H54 (cell line): ENCODE measurements around the gene WRNIP1.

Experiments used
- DNase-seq: peaks from one replicate; pipeline ENCODE4 v3.0.0; 2011; ENCODE audit warnings: low spot score, mixed read lengths; ENCODE audit not compliant: insufficient read length
- FAIRE-seq: peaks from 3 replicates; lab custom pipeline; 2011; peaks lifted over from hg19 to GRCh38; lab: Jason Lieb, UNC
- POLR2A ChIP-seq: IDR thresholded peaks from 2 replicates; pipeline ENCODE4 v1.6.1; 2011; ENCODE audit warnings: low read depth, mild to moderate bottlenecking, low read length

WRNIP1 gene

GRCh38 chr6:2806644-2807043 lies 41.5 kb downstream of the WRNIP1 start:
- FAIRE-seq: no peak
- no peak for DNase-seq
- TF ChIP-seq POLR2A: no peak

GRCh38 chr6:2807342-2808090 lies 42.3 kb downstream of the WRNIP1 start:
- DNase-seq (no peak), FAIRE-seq (no peak)
- TF ChIP-seq POLR2A: no peak

GRCh38 chr6:2809015-2809414 lies 43.8 kb downstream of the WRNIP1 start:
- DNase-seq (no peak), FAIRE-seq (no peak)
- no peak for TF ChIP-seq POLR2A

- no peak for FAIRE-seq
- TF ChIP-seq POLR2A: no peak
Observed at GRCh38 chr6:2810092-2810671, 45.0 kb downstream of the WRNIP1 start.

GRCh38 chr6:2812695-2813094 lies 47.5 kb downstream of the WRNIP1 start:
- TF ChIP-seq POLR2A: no peak
- no peak for DNase-seq
- no peak for FAIRE-seq

More at GRCh38 chr6:2810092-2810671, 45.0 kb downstream of the WRNIP1 start:
- no peak for DNase-seq

GRCh38 chr6:2816158-2816557 lies 51.0 kb downstream of the WRNIP1 start:
- FAIRE-seq (no peak), DNase-seq (no peak)
- TF ChIP-seq POLR2A: no peak

- DNase-seq (no peak), FAIRE-seq (peak; percentile 98)
- no peak for TF ChIP-seq POLR2A
Observed at GRCh38 chr6:2817903-2818443, 52.8 kb downstream of the WRNIP1 start.

GRCh38 chr6:2818593-2818992 lies 53.4 kb downstream of the WRNIP1 start:
- no peak for DNase-seq
- TF ChIP-seq POLR2A: no peak
- FAIRE-seq: no peak

GRCh38 chr6:2819115-2819514 lies 53.9 kb downstream of the WRNIP1 start:
- no peak for DNase-seq
- TF ChIP-seq POLR2A: no peak
- FAIRE-seq: peak; percentile 15

GRCh38 chr6:2819978-2820377 lies 54.8 kb downstream of the WRNIP1 start:
- no peak for DNase-seq

GRCh38 chr6:2820415-2820814 lies 55.2 kb downstream of the WRNIP1 start:
- TF ChIP-seq POLR2A: no peak
- DNase-seq (no peak), FAIRE-seq (no peak)

More at GRCh38 chr6:2819978-2820377, 54.8 kb downstream of the WRNIP1 start:
- FAIRE-seq: no peak
- no peak for TF ChIP-seq POLR2A

GRCh38 chr6:2821554-2821953 lies 56.4 kb downstream of the WRNIP1 start:
- no peak for TF ChIP-seq POLR2A
- FAIRE-seq: no peak
- DNase-seq: no peak

- no peak for FAIRE-seq
- no peak for DNase-seq
- no peak for TF ChIP-seq POLR2A
Observed at GRCh38 chr6:2823104-2823850, 58.1 kb downstream of the WRNIP1 start.

- TF ChIP-seq POLR2A: no peak
- FAIRE-seq (no peak), DNase-seq (no peak)
Observed at GRCh38 chr6:2826131-2826530, 60.9 kb downstream of the WRNIP1 start.
